Islet precursor cell (in vitro differentiated cells): ENCODE data around the gene FHDC1.

Experiments used
- DNase-seq: peaks from one replicate; pipeline ENCODE4 v3.0.0-alpha.2; 2018

The FHDC1 gene

GRCh38 chr4:152961014-152961772 is 25.1 kb downstream of the FHDC1 start:
- peak; percentile 42 for DNase-seq

GRCh38 chr4:152961773-152962115 is 25.6 kb downstream of the FHDC1 start:
- DNase-seq = no peak

- no peak for DNase-seq
Observed at GRCh38 chr4:152962150-152962549, 26.0 kb downstream of the FHDC1 start.

- no peak for DNase-seq
Observed at GRCh38 chr4:152964335-152964734, 28.2 kb downstream of the FHDC1 start.

- peak; percentile 24 for DNase-seq
Observed at GRCh38 chr4:152965611-152966010, 29.5 kb downstream of the FHDC1 start.

- no peak for DNase-seq
Observed at GRCh38 chr4:152967907-152968306, 31.8 kb downstream of the FHDC1 start.

- no peak for DNase-seq
Observed at GRCh38 chr4:152968806-152969394, 32.8 kb downstream of the FHDC1 start.

GRCh38 chr4:152970102-152970820 is 34.1 kb downstream of the FHDC1 start:
- peak; percentile 52 for DNase-seq

GRCh38 chr4:152971053-152971452 is 34.9 kb downstream of the FHDC1 start:
- peak; percentile 13 for DNase-seq

- no peak for DNase-seq
Observed at GRCh38 chr4:152972821-152973628, 36.9 kb downstream of the FHDC1 start.

- no peak for DNase-seq
Observed at GRCh38 chr4:152973629-152974467, 37.7 kb downstream of the FHDC1 start.

- no peak for DNase-seq
Observed at GRCh38 chr4:152974468-152975379, 38.6 kb downstream of the FHDC1 start.

GRCh38 chr4:152975380-152976211 is 39.5 kb downstream of the FHDC1 start:
- peak; percentile 34 for DNase-seq

- peak; percentile 41 for DNase-seq
Observed at GRCh38 chr4:152976212-152976761, 40.2 kb downstream of the FHDC1 start.

GRCh38 chr4:152979731-152980330 is 43.7 kb downstream of the FHDC1 start:
- peak; percentile 30 for DNase-seq

GRCh38 chr4:152981278-152981677 is 45.2 kb downstream of the FHDC1 start:
- peak; percentile 44 for DNase-seq

GRCh38 chr4:152981842-152982241 is 45.7 kb downstream of the FHDC1 start:
- DNase-seq = peak; percentile 51

- DNase-seq = peak; percentile 85
Observed at GRCh38 chr4:152983221-152983620, 47.1 kb downstream of the FHDC1 start.

GRCh38 chr4:152983774-152984411 is 47.8 kb downstream of the FHDC1 start:
- peak; percentile 68 for DNase-seq
